Measurements from ENCODE around the gene MAPK8IP1. TPM values are rescaled to one million over a fixed set of nuclear protein-coding genes. Genes with fewer than 3 reads are reported as not detected.

MAPK8IP1 gene
- total RNA-seq, 1 experiment from 2014 or later: 6.6 TPM

DNA sequence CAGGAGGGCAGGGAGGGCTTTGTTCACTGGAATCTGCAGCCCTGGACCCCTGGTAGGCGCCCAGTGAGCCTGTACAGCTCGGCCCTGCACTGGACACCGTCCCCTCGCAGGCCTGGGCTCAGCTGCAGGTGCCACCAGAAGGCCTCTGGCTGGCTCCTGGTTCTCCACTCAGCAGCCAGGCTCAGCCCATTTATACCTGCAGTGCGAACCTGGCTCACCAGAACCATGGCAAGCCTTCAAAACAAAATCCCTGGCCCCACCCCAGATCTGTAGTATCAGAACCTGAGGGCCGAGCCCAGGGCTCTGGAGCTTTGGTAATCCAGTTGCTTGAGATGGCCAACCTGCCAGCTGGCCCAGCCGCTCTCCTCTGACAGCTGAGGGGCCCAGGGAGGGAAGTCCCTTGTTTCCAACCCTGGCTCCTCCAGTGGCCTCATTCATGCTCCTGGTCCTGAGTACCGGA is 22.5 kb downstream of the MAPK8IP1 start:
- DNase-seq (ENCODE audit: low read depth): no peak

- no peak for DNase-seq (ENCODE audit: low read depth)
Observed at GRCh38 chr11:45909594-45910475, 24.4 kb downstream of the MAPK8IP1 start.

- DNase-seq (ENCODE audit: low read depth): no peak
Observed at GRCh38 chr11:45910623-45911022, 25.2 kb downstream of the MAPK8IP1 start.

DNA sequence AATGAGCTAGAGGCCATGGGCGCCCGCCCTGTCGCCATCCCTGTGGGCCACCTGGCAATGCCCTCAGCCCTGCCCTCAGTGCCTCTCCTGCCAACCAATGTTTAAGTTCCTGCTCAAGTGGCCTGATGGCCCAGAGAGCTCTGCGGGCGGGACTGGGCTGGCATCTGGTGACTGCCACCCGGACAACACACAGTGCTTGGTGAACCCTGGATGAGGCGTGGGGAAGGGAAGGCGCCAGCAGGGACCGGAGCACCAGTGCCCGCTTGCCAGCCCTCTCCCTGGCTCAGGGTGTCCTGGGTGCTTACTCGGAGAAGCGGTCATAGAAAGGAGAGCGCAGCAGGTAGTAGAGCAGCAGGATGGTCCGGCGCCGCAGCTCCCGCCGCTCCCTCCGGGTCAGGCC is 28.1 kb downstream of the MAPK8IP1 start:
- no peak for DNase-seq (ENCODE audit: low read depth)

- no peak for DNase-seq (ENCODE audit: low read depth)
Observed at GRCh38 chr11:45913942-45914635, 28.6 kb downstream of the MAPK8IP1 start.

- no peak for DNase-seq (ENCODE audit: low read depth)
Observed at GRCh38 chr11:45915446-45915845, 30.0 kb downstream of the MAPK8IP1 start.

- DNase-seq (ENCODE audit: low read depth): no peak
Observed at GRCh38 chr11:45917286-45917622, 31.8 kb downstream of the MAPK8IP1 start.

- peak; percentile 99 for DNase-seq (ENCODE audit: low read depth)
Observed at GRCh38 chr11:45917623-45918330, 32.3 kb downstream of the MAPK8IP1 start, which contains the start of gene PEX16. TSS of gene PEX16 (minus strand) at chr11:45917877. CDS start at chr11:45917811, 66 bp downstream.

DNA sequence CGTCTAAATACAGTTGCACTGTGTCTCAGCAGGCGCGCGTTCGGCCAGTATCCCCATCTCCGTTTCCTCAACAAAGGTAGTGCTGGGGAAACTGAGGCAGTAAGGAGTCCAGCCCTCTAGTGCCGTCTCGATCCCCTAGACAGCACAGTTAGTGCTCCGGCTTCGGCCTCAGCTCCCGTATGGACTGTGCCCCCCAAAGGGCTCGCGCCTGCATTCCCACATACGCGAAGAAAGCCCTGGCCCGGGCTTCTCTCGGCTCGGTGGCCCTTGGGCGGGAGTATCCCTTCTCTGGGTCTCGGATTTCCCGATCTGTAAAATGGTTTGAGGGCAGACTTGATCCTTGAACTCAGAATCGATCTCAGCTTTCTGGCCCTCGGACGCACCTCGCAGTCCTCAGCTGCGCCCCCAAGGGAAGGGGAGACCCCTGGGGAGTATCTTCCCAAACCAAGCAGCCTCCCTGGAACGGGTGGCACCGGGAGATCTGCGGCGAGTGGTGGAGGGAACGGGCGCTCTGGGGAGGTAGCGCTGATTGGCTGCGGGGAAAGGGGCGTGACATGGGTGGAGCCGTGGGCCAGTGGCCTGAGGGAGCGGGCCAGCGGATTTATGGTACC is 33.0 kb downstream of the MAPK8IP1 start:
- peak; percentile 86 for DNase-seq (ENCODE audit: low read depth)

GRCh38 chr11:45918962-45919675 is 33.7 kb downstream of the MAPK8IP1 start:
- no peak for DNase-seq (ENCODE audit: low read depth)

GRCh38 chr11:45919806-45920530 is 34.5 kb downstream of the MAPK8IP1 start:
- DNase-seq (ENCODE audit: low read depth): no peak

DNA sequence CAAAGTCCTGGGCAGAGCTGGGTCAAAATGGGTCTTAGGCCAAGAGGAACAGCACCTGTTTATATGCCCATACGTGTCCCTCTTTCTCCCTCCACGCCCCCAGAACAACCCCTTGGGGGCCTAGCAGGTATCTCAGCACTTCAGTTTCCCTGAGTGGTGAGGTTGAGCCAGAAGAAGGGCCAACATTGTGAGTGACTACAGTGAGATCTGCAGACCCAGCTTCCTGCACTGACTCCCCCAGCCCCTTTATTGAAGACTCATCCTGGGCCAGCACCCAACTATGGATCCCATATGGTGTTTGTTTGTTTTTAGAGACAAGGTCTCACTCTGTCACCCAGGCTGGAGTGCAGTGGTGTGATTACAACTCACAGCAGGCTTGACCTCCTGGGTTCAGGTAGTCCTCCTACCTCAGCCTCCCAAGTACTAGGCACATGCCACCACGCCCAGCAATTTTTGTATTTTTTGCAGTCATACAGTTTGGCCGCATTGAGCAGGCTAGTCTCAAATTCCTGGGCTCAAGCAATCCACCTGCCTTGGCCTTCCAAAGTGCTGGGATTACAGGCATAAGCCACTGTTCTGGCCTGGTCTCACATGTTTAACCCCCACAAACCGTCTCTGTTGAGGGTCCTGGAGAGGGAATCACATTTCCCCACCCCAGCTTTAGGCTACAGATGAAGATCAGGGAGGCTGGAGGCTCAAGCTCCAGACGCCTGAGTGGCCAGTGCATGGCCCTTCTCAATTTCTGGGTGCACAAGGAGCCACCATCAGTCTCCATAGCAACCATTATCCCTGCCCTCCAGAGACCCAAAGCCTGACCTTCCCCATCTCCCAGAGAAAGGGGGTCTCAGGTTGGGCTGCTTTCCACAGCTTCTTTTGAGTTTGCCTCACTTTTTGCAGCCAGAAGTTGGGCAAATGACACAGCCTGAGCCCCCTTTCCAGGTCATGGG is 35.4 kb downstream of the MAPK8IP1 start:
- DNase-seq (ENCODE audit: low read depth): no peak

- DNase-seq (ENCODE audit: low read depth): no peak
Observed at GRCh38 chr11:45921561-45922424, 36.3 kb downstream of the MAPK8IP1 start.

GRCh38 chr11:45922425-45923082 is 37.1 kb downstream of the MAPK8IP1 start, which contains the start of gene LARGE2:
TSS of gene LARGE2 (plus strand) at chr11:45922656. CDS start at chr11:45922883, 227 bp downstream.
- no peak for DNase-seq (ENCODE audit: low read depth)

- DNase-seq (ENCODE audit: low read depth): no peak
Observed at GRCh38 chr11:45924036-45924915, 38.8 kb downstream of the MAPK8IP1 start.

DNA sequence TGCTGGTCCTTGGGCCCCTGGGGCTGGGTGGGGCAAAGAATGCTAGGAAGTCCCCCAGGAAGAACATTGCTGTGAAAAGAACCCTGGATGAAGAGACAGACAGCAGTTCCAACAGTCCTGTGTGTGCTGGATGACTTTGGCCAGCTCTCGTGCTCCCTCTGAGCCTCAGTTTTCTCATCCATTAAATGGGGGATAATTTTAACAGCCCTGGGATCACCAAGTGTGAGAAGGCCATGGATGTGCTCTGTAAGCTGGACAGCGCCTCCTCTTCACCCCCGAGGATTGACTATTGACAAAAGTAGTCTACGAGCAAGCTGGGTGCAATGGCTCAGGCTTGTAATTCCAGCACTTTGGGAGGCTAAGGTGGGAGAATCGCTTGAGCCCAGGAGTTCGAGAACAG is 39.5 kb downstream of the MAPK8IP1 start:
- DNase-seq (ENCODE audit: low read depth): no peak

DNA sequence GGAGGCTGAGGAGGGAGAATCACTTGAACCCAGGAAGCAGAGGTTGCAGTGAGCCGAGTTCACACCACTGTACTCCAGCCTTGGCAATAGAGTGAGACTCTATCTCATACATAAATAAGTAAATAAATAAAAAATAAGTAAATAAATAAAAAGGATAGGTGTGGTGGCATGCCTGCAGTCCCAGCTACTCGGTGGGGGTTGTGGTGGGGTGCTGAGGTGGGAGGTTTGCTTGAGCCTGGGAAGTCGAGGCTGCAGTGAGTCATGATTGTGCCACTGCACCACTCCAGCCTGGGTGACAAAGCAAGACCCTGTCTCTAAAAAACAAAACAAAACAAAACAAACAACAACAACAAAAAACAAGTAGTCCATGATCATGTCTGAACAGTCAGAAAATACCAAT is 40.1 kb downstream of the MAPK8IP1 start:
- DNase-seq (ENCODE audit: low read depth): no peak
